Measurements from ENCODE around the gene TIMP2.

DNA sequence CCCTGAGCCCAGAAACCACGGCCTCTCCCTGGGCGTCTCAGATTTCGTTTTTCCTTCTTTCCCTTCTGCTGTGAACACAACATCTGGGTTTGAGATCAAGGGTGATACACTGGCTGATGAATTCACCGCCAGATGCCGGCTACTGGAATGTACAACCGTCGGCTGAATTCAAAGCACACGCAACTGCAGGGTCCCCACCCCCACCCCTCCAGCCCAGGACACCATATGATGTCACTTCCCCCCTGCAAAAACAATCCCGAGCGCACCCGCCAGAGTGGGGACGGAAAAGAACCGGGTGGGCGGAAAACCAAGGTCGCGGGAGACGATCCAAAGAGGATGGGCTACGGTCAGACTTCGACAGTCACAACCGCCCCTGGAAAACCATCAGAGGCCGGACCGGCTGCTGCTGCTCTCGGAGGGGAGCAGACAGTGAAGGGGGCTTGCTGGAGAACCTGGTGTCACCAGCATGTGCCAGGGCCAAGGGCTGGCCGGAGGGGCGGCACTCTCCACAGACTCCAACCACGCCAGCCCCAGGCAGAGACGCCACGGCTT is 45.5 kb downstream of the TIMP2 start:
- TF ChIP-seq ZNF274 (IDR thresholded peaks at IDR 0.05; ENCODE audit: borderline replicate concordance, extremely low read depth, low read length) (no peak), ATF3 (IDR thresholded peaks at IDR 0.05; ENCODE audit: insufficient read depth, low read depth, low read length) (no peak), POLR2A (IDR thresholded peaks at IDR 0.05; ENCODE audit: control extremely low read depth in 1 of 2, low read depth in 2 of 2, low read length in 2 of 2) (no peak), EZH2 (IDR thresholded peaks at IDR 0.05; ENCODE audit: low read depth, low read length, severe bottlenecking) (no peak), HDAC2 (IDR thresholded peaks at IDR 0.05; ENCODE audit: borderline replicate concordance in 1 of 2, low read depth in 2 of 2, low read length in 2 of 2) (no peak), SRF (IDR thresholded peaks at IDR 0.05; ENCODE audit: low read depth, low read length) (no peak), CHD2 (IDR thresholded peaks at IDR 0.05; ENCODE audit: low read length) (no peak), YY1 (IDR thresholded peaks at IDR 0.05; ENCODE audit: low read depth, low read length) (no peak)
- TF ChIP-seq, protein P1, sequence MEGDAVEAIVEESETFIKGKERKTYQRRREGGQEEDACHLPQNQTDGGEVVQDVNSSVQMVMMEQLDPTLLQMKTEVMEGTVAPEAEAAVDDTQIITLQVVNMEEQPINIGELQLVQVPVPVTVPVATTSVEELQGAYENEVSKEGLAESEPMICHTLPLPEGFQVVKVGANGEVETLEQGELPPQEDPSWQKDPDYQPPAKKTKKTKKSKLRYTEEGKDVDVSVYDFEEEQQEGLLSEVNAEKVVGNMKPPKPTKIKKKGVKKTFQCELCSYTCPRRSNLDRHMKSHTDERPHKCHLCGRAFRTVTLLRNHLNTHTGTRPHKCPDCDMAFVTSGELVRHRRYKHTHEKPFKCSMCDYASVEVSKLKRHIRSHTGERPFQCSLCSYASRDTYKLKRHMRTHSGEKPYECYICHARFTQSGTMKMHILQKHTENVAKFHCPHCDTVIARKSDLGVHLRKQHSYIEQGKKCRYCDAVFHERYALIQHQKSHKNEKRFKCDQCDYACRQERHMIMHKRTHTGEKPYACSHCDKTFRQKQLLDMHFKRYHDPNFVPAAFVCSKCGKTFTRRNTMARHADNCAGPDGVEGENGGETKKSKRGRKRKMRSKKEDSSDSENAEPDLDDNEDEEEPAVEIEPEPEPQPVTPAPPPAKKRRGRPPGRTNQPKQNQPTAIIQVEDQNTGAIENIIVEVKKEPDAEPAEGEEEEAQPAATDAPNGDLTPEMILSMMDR (IDR thresholded peaks at IDR 0.05; ENCODE audit: control extremely low read depth in 1 of 3, insufficient read depth in 1 of 3, low read depth in 1 of 3, low read length in 3 of 3): no peak
- TF ChIP-seq, protein P2, sequence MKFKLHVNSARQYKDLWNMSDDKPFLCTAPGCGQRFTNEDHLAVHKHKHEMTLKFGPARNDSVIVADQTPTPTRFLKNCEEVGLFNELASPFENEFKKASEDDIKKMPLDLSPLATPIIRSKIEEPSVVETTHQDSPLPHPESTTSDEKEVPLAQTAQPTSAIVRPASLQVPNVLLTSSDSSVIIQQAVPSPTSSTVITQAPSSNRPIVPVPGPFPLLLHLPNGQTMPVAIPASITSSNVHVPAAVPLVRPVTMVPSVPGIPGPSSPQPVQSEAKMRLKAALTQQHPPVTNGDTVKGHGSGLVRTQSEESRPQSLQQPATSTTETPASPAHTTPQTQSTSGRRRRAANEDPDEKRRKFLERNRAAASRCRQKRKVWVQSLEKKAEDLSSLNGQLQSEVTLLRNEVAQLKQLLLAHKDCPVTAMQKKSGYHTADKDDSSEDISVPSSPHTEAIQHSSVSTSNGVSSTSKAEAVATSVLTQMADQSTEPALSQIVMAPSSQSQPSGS (IDR thresholded peaks at IDR 0.05; ENCODE audit: low read length): no peak

Data from H1 (cell line).